Ascending aorta (tissue), 2 donors: ENCODE measurements around the gene FEN1. TPM values are rescaled to one million over a fixed set of nuclear protein-coding genes. Genes with fewer than 3 reads are reported as not detected.

ENCODE experiments used
- DNase-seq, 2 donors: peaks; one replicate each; pipeline ENCODE4 v3.0.0-alpha.2; 2019; ENCODE audit warnings: low spot score in 2 of 2
- H3K27ac ChIP-seq, 2 donors: fragments of 200-600 bp; sonication (generic); one replicate each; pipeline ENCODE4 v1.5.1; 2016 to 2017; ENCODE audit warnings: mild to moderate bottlenecking in 1 of 2
- H3K27me3 ChIP-seq: fragments of 200-600 bp; sonication (generic); one replicate; pipeline ENCODE4 v1.5.1; 2017
- H3K36me3 ChIP-seq, 2 donors: fragments of 200-600 bp; sonication (generic); one replicate each; pipeline ENCODE4 v1.5.1; 2016
- H3K4me1 ChIP-seq, 2 donors: fragments of 200-600 bp; sonication (generic); one replicate each; pipeline ENCODE4 v1.5.1; 2016 to 2017; ENCODE audit warnings: mild to moderate bottlenecking in 1 of 2
- H3K4me3 ChIP-seq, 2 donors: fragments of 200-600 bp; sonication (generic); one replicate each; pipeline ENCODE4 v1.5.1; 2016 to 2017; ENCODE audit warnings: mild to moderate bottlenecking in 1 of 2
- H3K9me3 ChIP-seq, 2 donors: fragments of 200-600 bp; sonication (generic); one replicate each; pipeline ENCODE4 v1.5.1; 2016
- intact Hi-C: fragments of 100-400 bp; cut with DNase I; formaldehyde crosslinking; loops from one replicate; pipeline ENCODE4 v1.15.1; 2023
- total RNA-seq: library from RNA; depleted of rRNA; stranded (reverse); fragments of >200 nt; gene quantifications from one replicate; pipeline ENCODE4 v1.1.0, GENCODE V29; 2016
- TF ChIP-seq, protein P1 (sequence below), 3 experiments: fragments of 200-600 bp in 2 of 3; fragments of 450-650 bp in 1 of 3; sonication (generic) in 2 of 3; IDR thresholded peaks; one replicate each; pipeline ENCODE4 v1.5.1; 2016 to 2019; ENCODE audit warnings: antibody characterized with exemption in 3 of 3, mild to moderate bottlenecking in 1 of 3, moderate library complexity in 1 of 3

The FEN1 gene
- total RNA-seq, 1 donor from 2014 or later, result 1.5 TPM

DNA sequence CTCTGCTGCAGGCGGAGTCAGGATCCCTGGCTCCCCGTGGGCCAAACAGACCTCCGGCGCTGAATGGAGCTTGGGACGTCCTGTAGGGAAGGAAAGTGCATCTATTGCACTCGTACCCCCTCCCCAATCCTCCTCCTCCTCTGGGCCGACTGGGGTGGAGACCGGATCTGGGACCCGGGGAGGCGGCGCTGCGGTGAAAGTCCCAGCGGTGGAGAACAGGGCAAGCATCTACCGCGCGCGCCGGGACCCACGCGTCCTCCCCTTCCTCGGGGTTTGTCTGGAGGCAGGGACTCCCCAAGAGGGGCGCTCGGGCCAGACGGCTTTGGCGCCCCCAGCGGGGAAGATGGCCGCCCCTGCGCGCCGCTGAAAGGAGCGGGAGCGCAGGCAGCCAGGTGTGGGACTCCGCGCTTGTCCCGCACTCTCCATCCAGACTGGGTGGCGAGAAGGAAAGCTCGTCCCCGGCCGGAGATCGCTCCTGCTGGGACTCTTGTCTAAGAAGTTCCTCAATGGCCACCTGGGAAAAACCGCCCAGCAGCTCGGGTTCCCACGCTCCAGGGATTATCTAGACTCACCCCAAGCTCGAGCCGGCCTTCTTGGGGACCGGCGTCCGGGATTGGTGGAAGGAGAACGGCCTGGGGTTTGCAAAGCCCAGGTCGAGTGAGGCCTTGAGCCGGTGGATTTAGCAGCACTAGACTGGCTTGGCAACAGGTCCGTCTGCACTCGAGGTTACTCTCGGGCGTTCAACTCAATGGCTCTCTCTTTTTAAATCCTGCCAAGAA lies 36.1 kb downstream of the FEN1 start:
- peak in 1 of 2 donors; percentile 81 for DNase-seq
- no peaks in the 10 kb centered on the region for H3K36me3 ChIP-seq
- TF ChIP-seq, protein P1, sequence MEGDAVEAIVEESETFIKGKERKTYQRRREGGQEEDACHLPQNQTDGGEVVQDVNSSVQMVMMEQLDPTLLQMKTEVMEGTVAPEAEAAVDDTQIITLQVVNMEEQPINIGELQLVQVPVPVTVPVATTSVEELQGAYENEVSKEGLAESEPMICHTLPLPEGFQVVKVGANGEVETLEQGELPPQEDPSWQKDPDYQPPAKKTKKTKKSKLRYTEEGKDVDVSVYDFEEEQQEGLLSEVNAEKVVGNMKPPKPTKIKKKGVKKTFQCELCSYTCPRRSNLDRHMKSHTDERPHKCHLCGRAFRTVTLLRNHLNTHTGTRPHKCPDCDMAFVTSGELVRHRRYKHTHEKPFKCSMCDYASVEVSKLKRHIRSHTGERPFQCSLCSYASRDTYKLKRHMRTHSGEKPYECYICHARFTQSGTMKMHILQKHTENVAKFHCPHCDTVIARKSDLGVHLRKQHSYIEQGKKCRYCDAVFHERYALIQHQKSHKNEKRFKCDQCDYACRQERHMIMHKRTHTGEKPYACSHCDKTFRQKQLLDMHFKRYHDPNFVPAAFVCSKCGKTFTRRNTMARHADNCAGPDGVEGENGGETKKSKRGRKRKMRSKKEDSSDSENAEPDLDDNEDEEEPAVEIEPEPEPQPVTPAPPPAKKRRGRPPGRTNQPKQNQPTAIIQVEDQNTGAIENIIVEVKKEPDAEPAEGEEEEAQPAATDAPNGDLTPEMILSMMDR (IDR thresholded peaks at IDR 0.05), result peak; percentile 21 to 51 (median 36)
- no peaks in the 10 kb centered on the region for H3K27me3 ChIP-seq
- intact Hi-C loops, result loop anchor here (1.0 kb wide), 1 partner anchor 61 kb away; no protein-coding TSS in a partner anchor
- H3K4me1 ChIP-seq, result peaks cover 2 to 46% of the 10 kb centered on the region in 2 donors
- H3K4me3 ChIP-seq, result peak overlapping the region; percentile 74 to 78
- peak overlapping the region; percentile 90 to 92 for H3K27ac ChIP-seq
- no peaks in the 10 kb centered on the region for H3K9me3 ChIP-seq

DNA sequence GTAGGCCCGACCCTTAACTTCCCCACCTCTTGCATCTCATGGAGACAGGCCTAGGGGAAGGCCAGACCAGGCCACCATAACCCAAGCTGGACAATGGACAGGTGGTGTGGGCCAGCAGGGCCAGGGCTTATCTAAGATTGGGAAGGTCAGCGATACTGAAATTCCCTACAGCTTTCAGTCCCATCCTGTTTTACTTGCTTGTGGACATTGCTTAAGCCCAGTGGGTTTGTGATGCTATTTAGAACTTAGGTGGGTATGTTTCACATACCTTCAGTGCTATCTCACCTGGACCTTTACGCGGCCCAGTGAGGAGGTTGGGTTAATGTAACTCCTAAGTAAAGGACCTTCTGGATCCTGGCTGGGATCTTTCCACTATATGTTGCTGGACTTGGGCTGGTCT lies 37.1 kb downstream of the FEN1 start:
- intact Hi-C loops, result no loop called here
- Histone ChIP-seq H3K27me3 (no peaks in the 10 kb centered on the region), H3K9me3 (no peaks in the 10 kb centered on the region), H3K4me1 (peaks cover 2 to 56% of the 10 kb centered on the region in 2 donors), H3K4me3 (peak overlapping the region; percentile 74 to 78), H3K27ac (peak overlapping the region; percentile 90 to 92), H3K36me3 (no peaks in the 10 kb centered on the region)
- no peak for DNase-seq
- TF ChIP-seq, protein P1 (IDR thresholded peaks at IDR 0.05), result no peak

DNA sequence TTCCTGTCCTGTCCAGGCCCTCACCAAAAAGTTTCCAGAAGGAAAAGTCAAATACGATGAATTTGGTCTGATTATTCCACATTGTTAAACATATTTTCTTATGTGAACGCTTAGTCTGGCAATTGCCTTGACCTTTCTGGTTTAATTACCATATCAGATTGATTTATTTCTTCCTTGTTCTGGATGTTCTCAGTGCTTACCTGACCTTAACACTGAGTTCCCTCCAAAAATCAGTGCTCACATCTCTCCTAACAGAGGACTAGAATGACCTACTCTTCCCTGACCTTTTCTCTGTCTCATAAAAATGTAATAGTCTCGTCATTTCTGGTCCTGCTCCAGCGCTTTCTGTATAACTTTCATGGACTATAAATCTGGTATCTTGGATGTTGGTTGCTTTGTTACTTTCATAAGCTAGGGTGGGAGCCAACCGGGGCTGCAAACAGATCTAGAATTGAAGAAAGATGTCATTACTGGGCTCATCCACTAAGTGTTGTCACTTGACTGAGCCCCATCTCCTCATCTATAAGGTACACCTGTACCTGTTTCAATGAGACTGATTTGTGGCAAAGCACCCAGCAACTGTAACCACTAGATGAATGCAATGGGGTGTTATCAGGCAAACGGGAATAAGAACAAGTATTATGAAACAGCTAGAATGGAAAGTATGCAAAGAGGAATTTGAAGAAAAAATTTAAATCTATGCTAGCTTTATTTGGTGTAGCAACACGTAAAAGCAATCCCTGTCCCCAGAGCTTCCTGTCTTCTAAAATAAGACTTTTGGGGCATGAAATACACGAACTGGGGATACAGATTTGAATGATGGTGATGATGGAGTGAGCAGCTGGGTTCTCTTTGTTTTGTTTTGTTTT lies 37.8 kb downstream of the FEN1 start:
- H3K4me3 ChIP-seq, result peak overlapping the region; percentile 74 to 78
- no peaks in the 10 kb centered on the region for H3K36me3 ChIP-seq
- TF ChIP-seq, protein P1 (IDR thresholded peaks at IDR 0.05), result no peak
- DNase-seq, result no peak
- peak overlapping the region; percentile 90 to 92 for H3K27ac ChIP-seq
- no peaks in the 10 kb centered on the region for H3K9me3 ChIP-seq
- no peaks in the 10 kb centered on the region for H3K27me3 ChIP-seq
- intact Hi-C loops, result no loop called here
- H3K4me1 ChIP-seq, result peaks cover 2 to 63% of the 10 kb centered on the region in 2 donors

DNA sequence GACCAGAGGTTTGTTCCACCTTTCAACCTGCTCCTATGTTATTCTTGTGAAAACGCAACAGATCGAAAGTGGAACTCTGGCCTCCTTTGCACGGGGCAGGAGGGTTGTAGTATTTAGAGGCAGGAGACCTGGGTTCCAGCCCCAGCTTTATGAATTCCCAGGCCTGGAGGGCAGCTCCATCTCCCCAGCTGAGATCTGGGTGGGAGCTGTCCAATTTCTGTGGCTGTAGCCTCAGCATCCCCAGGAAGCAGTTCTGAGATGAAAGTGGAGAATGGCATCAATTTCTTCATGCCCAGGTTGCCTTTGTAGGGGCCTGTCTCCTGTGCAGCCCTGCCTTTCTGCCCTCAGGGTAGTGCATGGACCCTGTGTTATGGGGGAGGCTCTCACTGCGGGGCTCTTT lies 39.5 kb downstream of the FEN1 start:
- Histone ChIP-seq H3K4me1 (peaks cover 2 to 63% of the 10 kb centered on the region in 2 donors), H3K27me3 (no peaks in the 10 kb centered on the region), H3K27ac (peak overlapping the region; percentile 90 to 92), H3K4me3 (no peak overlapping the region), H3K36me3 (no peaks in the 10 kb centered on the region), H3K9me3 (no peaks in the 10 kb centered on the region)
- intact Hi-C loops, result no loop called here
- no peak for DNase-seq
- TF ChIP-seq, protein P1 (IDR thresholded peaks at IDR 0.05), result no peak

DNA sequence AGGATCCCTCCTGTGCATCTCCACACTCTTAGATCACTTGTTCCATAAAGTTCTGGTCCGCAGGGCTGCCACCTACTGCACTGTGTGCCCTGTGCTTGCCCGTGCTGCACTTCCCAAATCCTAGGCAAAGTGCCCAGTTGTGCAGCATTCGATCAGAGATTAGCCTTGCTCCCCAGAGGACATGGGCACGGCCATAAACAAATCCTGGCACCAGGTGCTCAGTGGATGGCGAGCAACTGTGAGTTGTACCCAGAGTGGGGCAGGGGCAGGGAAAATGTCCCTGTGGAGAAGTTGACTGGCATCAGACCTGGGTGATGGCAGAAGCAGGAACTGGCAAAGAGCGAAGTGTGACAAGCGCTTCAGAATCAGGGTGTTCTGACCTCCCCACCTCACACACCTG lies 40.0 kb downstream of the FEN1 start:
- no peaks in the 10 kb centered on the region for H3K9me3 ChIP-seq
- DNase-seq, result no peak
- intact Hi-C loops, result no loop called here
- no peaks in the 10 kb centered on the region for H3K36me3 ChIP-seq
- H3K27me3 ChIP-seq, result no peaks in the 10 kb centered on the region
- H3K27ac ChIP-seq, result peak overlapping the region; percentile 90 to 92
- TF ChIP-seq, protein P1 (IDR thresholded peaks at IDR 0.05), result no peak
- H3K4me1 ChIP-seq, result peaks cover 2 to 63% of the 10 kb centered on the region in 2 donors
- no peak overlapping the region for H3K4me3 ChIP-seq
